ENCODE data around the gene HLA-A. TPM values are rescaled to one million over a fixed set of nuclear protein-coding genes. Genes with fewer than 3 reads are reported as not detected.

The HLA-A gene
- total RNA-seq, 6 experiments from 2014 or later = 107 to 561 (median 406) TPM

GRCh38 chr6:29947077-29947980 lies 5.0 kb downstream of the HLA-A start:
- no peaks in the 10 kb centered on the region for H3K9me3 ChIP-seq
- 44% methylated on average over 1 of the region's 3 CpGs for WGBS (ENCODE audit: insufficient coverage, low coverage, low lambda C conversion rate, missing lambda C conversion rate)
- no peak for TF ChIP-seq POLR2A (IDR thresholded peaks at IDR 0.05)
- TF ChIP-seq, protein P1, sequence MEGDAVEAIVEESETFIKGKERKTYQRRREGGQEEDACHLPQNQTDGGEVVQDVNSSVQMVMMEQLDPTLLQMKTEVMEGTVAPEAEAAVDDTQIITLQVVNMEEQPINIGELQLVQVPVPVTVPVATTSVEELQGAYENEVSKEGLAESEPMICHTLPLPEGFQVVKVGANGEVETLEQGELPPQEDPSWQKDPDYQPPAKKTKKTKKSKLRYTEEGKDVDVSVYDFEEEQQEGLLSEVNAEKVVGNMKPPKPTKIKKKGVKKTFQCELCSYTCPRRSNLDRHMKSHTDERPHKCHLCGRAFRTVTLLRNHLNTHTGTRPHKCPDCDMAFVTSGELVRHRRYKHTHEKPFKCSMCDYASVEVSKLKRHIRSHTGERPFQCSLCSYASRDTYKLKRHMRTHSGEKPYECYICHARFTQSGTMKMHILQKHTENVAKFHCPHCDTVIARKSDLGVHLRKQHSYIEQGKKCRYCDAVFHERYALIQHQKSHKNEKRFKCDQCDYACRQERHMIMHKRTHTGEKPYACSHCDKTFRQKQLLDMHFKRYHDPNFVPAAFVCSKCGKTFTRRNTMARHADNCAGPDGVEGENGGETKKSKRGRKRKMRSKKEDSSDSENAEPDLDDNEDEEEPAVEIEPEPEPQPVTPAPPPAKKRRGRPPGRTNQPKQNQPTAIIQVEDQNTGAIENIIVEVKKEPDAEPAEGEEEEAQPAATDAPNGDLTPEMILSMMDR (IDR thresholded peaks at IDR 0.05) = no peak
- H3K27ac ChIP-seq = no peak overlapping the region
- no peaks in the 10 kb centered on the region for H3K4me1 ChIP-seq
- no peaks in the 10 kb centered on the region for H3K27me3 ChIP-seq
- DNase-seq (no peak), ATAC-seq (no peak)
- intact Hi-C loops (cut with DNase I) = no loop called here
- no peak overlapping the region for H3K4me3 ChIP-seq
- H3K36me3 ChIP-seq = no peaks in the 10 kb centered on the region

DNA sequence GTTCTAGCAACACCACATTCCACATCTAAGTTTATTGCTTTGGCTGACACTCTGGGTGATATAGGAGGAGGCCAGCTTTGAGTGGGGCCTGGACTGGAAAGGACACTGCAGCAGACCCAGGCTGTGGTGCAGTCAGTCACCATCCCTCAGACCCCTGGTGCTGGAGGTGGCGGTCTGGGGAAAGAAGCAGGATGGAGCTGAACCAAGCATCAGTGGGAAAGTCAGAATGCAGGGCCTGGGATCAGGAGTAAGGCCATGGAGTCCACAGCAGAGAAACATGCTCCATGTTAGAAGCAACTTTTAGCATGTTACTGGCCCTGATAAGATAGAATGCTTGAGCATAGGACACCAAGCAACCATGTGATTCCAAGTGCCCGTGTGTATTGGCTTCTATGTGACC lies 5.9 kb downstream of the HLA-A start:
- Histone ChIP-seq H3K27me3 (no peaks in the 10 kb centered on the region), H3K4me3 (no peak overlapping the region), H3K9me3 (no peaks in the 10 kb centered on the region), H3K27ac (no peak overlapping the region), H3K4me1 (no peaks in the 10 kb centered on the region), H3K36me3 (no peaks in the 10 kb centered on the region)
- WGBS (ENCODE audit: insufficient coverage, low coverage, low lambda C conversion rate, missing lambda C conversion rate) = 90% methylated on average over 1 of the region's 2 CpGs
- ATAC-seq (no peak), DNase-seq (no peak)
- intact Hi-C loops (cut with DNase I) = no loop called here
- no peak for TF ChIP-seq POLR2A (IDR thresholded peaks at IDR 0.05)
- TF ChIP-seq, protein P1 (IDR thresholded peaks at IDR 0.05) = no peak

DNA sequence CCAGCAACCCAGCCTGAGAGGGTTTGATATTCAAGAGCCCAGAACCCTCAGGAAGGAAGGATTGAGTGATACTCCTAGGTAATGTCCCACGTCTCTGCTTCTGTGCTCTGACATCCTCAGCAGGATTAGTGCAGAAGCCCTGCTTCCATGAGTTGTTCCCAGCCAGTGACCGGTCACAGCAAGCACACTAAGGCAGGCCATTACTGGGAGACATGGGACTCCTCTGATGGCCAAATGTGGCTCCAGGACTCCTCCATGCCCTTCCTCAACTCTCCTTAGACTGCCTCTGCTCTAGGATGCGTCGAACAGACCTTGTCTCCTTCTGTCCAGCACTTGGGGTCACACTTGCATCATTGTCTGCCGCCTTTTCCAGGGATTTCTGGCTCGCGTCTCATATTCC lies 7.6 kb downstream of the HLA-A start:
- no peaks in the 10 kb centered on the region for H3K9me3 ChIP-seq
- no peak overlapping the region for H3K4me3 ChIP-seq
- H3K36me3 ChIP-seq = no peaks in the 10 kb centered on the region
- H3K27me3 ChIP-seq = no peaks in the 10 kb centered on the region
- no peak overlapping the region for H3K27ac ChIP-seq
- TF ChIP-seq, protein P1 (IDR thresholded peaks at IDR 0.05) = no peak
- TF ChIP-seq POLR2A (IDR thresholded peaks at IDR 0.05) = no peak
- intact Hi-C loops (cut with DNase I) = no loop called here
- no peak for ATAC-seq
- DNase-seq = no peak
- 74% methylated on average over 5 of the region's 7 CpGs for WGBS (ENCODE audit: insufficient coverage, low coverage, low lambda C conversion rate, missing lambda C conversion rate)
- H3K4me1 ChIP-seq = no peaks in the 10 kb centered on the region

DNA sequence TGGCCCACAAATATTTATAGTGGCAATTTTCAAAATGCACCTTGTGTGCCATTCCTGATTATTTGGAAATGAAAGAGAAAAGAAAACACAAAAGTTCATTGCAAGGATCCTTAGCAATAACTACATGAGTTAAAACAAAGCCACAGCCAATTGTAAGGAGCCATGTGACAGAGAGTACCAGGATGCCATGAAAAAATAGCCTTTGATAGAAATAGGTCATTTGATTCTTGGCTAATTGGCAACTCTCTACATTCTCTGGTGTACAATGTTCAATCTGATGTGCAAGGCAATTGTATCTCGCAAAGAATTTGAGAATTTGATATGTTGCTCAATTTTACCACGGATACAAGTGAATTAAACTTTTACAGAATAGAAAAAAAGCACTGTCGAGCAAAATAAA lies 9.6 kb downstream of the HLA-A start:
- H3K4me3 ChIP-seq = no peak overlapping the region
- 42% methylated on average over 3 of the region's 3 CpGs for WGBS (ENCODE audit: insufficient coverage, low coverage, low lambda C conversion rate, missing lambda C conversion rate)
- ATAC-seq (no peak), DNase-seq (no peak)
- H3K27ac ChIP-seq = no peak overlapping the region
- intact Hi-C loops (cut with DNase I) = no loop called here
- no peaks in the 10 kb centered on the region for H3K27me3 ChIP-seq
- no peak for TF ChIP-seq POLR2A (IDR thresholded peaks at IDR 0.05)
- TF ChIP-seq, protein P1 (IDR thresholded peaks at IDR 0.05) = no peak
- H3K9me3 ChIP-seq = no peaks in the 10 kb centered on the region
- H3K4me1 ChIP-seq = no peaks in the 10 kb centered on the region
- no peaks in the 10 kb centered on the region for H3K36me3 ChIP-seq

Data from right lobe of liver (tissue), 6 donors.